ENCODE data around the gene RAD50.

DNA sequence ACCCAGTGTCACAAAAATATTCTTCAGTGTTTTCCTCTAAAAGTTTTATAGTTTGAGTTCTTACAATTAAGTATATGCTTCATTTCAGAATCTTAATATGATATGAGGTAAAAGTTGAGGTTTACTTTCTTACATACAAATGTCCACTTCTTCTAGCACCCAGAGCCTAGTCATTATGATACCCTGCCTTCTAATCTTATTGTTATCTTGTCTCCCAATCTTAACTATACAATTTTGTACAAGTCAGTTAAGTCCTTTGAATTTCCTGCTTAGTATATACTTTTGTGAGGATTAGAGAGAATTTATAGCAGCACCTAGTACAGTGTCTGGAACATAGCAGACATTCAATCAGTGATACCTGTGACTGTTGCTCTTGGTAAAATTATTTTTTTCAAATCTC, 29.3 kb downstream of the RAD50 start:
- TF ChIP-seq CTCF (IDR thresholded peaks at IDR 0.05; ENCODE audit: low read depth, low read length, poor library complexity, severe bottlenecking) (no peak), EZH2phosphoT487 (IDR thresholded peaks at IDR 0.05; ENCODE audit: borderline replicate concordance, low read length) (no peak)

All from DOHH2 (cell line).